ENCODE results near the gene DIAPH2. TPM values are rescaled to one million over a fixed set of nuclear protein-coding genes. Genes with fewer than 3 reads are reported as not detected.

Gene DIAPH2
- total and polyA plus RNA-seq, 2 donors from 2014 or later = 2.1 to 15.0 TPM

DNA sequence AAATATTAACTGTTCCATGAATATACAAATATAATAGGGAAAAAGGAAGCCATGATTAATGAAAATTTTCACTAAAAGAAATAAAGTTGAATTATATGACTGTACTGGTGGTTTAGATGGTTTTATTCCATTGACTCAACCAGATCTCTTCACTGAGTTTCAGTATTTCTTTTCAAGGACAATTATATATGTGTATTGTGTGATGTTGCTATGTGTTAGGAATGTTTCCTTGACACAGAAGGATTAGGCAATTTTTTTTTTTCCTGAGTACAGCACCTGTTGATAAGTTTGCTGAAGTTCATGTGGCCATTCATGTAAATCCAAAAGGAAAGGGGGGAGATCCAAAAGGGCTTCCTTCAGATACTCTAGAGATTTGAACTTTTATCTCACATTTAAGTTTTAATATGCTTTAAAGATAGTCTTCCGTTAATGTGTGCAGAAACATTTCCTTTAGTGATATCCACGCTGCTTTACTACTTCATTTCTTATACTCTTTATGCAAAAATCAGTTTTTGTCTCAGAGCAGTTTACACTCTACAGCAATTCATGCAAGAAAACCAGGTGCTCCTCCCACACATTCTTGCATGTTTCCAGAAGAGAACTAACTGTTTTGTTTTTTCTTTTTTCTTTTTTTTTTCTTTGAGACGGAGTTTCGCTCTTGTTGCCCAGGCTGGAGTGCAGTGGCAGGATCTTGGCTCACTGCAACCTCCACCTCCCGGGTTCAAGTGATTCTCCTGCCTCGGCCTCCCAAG is 448.2 kb downstream of the DIAPH2 start:
- no peak overlapping the region for H3K27ac ChIP-seq (ENCODE audit: low read depth in 2 of 2, low read length in 2 of 2)
- no peaks in the 10 kb centered on the region for H3K4me1 ChIP-seq (ENCODE audit: control insufficient read depth in 2 of 3, insufficient read depth in 2 of 3, low read depth in 1 of 3, low read length in 3 of 3)
- H3K27me3 ChIP-seq (ENCODE audit: control insufficient read depth, insufficient read depth, low read length) = peaks cover 4% of the 10 kb centered on the region
- DNase-seq = peak in 2 of 5 donors; percentile 41 to 53
- intact Hi-C loops (cut with DNase I) = no loop called here
- H3K4me3 ChIP-seq (ENCODE audit: low read length in 3 of 3) = no peak overlapping the region
- H3K9ac ChIP-seq (ENCODE audit: low read length in 3 of 3) = no peak overlapping the region
- no peak for FAIRE-seq
- TF ChIP-seq, protein P1, sequence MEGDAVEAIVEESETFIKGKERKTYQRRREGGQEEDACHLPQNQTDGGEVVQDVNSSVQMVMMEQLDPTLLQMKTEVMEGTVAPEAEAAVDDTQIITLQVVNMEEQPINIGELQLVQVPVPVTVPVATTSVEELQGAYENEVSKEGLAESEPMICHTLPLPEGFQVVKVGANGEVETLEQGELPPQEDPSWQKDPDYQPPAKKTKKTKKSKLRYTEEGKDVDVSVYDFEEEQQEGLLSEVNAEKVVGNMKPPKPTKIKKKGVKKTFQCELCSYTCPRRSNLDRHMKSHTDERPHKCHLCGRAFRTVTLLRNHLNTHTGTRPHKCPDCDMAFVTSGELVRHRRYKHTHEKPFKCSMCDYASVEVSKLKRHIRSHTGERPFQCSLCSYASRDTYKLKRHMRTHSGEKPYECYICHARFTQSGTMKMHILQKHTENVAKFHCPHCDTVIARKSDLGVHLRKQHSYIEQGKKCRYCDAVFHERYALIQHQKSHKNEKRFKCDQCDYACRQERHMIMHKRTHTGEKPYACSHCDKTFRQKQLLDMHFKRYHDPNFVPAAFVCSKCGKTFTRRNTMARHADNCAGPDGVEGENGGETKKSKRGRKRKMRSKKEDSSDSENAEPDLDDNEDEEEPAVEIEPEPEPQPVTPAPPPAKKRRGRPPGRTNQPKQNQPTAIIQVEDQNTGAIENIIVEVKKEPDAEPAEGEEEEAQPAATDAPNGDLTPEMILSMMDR (IDR thresholded peaks at IDR 0.05; ENCODE audit: borderline replicate concordance, extremely low read depth, insufficient read depth) = no peak
- H3K9me3 ChIP-seq (ENCODE audit: control insufficient read depth in 2 of 3, insufficient read depth in 1 of 3, low read length in 3 of 3) = no peaks in the 10 kb centered on the region
- H3K36me3 ChIP-seq (ENCODE audit: control insufficient read depth in 2 of 3, insufficient read depth in 3 of 3, low read length in 3 of 3) = no peaks in the 10 kb centered on the region

DNA sequence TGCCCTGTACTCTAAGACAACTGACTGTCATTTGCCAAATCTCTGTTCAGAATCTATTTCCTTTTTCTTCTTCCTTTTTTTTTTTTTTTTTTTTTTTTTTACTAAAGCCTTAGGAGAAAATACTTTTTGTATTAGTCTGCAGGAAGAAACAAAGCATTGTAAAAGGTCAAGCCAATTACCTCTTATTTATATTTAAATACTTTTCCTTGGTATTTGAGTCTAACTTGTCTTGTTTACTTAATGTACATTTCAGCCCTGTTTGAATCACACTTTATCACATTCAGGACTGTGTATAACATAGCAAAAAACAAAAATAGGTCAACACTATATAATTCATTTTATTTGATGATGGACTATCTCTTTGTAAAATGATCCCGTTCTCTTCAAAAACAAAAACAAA is 461.3 kb downstream of the DIAPH2 start:
- TF ChIP-seq, protein P1 (IDR thresholded peaks at IDR 0.05; ENCODE audit: borderline replicate concordance, extremely low read depth, insufficient read depth) = no peak
- H3K4me1 ChIP-seq (ENCODE audit: control insufficient read depth in 2 of 3, insufficient read depth in 2 of 3, low read depth in 1 of 3, low read length in 3 of 3) = no peaks in the 10 kb centered on the region
- no peaks in the 10 kb centered on the region for H3K9me3 ChIP-seq (ENCODE audit: control insufficient read depth in 2 of 3, insufficient read depth in 1 of 3, low read length in 3 of 3)
- intact Hi-C loops (cut with DNase I) = no loop called here
- H3K36me3 ChIP-seq (ENCODE audit: control insufficient read depth in 2 of 3, insufficient read depth in 3 of 3, low read length in 3 of 3) = no peaks in the 10 kb centered on the region
- H3K27ac ChIP-seq (ENCODE audit: low read depth in 2 of 2, low read length in 2 of 2) = no peak overlapping the region
- H3K27me3 ChIP-seq (ENCODE audit: control insufficient read depth, insufficient read depth, low read length) = no peaks in the 10 kb centered on the region
- DNase-seq = no peak
- no peak overlapping the region for H3K4me3 ChIP-seq (ENCODE audit: low read length in 3 of 3)
- H3K9ac ChIP-seq (ENCODE audit: low read length in 3 of 3) = no peak overlapping the region
- FAIRE-seq = peak; percentile 80

DNA sequence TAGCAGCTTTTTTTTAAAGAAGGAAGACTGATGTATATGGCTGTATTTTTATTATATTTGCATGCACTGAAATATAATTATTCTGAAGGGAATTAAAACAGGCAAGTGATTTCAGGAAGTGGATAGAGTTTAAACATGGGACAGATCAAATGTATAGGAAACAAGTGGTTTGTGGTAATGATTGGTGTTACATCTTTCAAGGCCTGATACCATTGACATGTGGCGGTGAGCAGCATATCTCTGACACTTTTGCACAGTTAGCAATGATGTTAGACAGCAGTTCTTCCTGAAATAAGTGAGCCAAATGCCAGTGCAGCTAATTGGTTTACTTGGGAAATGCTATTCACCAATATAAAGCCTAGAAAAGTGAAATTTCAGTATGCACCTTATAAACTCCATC is 471.2 kb downstream of the DIAPH2 start:
- H3K4me3 ChIP-seq (ENCODE audit: low read length in 3 of 3) = no peak overlapping the region
- H3K27me3 ChIP-seq (ENCODE audit: control insufficient read depth, insufficient read depth, low read length) = no peaks in the 10 kb centered on the region
- DNase-seq (no peak), FAIRE-seq (no peak)
- TF ChIP-seq, protein P1 (IDR thresholded peaks at IDR 0.05; ENCODE audit: borderline replicate concordance, extremely low read depth, insufficient read depth) = no peak
- H3K9me3 ChIP-seq (ENCODE audit: control insufficient read depth in 2 of 3, insufficient read depth in 1 of 3, low read length in 3 of 3) = no peaks in the 10 kb centered on the region
- no peaks in the 10 kb centered on the region for H3K36me3 ChIP-seq (ENCODE audit: control insufficient read depth in 2 of 3, insufficient read depth in 3 of 3, low read length in 3 of 3)
- no peaks in the 10 kb centered on the region for H3K4me1 ChIP-seq (ENCODE audit: control insufficient read depth in 2 of 3, insufficient read depth in 2 of 3, low read depth in 1 of 3, low read length in 3 of 3)
- intact Hi-C loops (cut with DNase I) = no loop called here
- H3K9ac ChIP-seq (ENCODE audit: low read length in 3 of 3) = no peak overlapping the region
- H3K27ac ChIP-seq (ENCODE audit: low read depth in 2 of 2, low read length in 2 of 2) = no peak overlapping the region
